T-cell (primary cell): ENCODE data around the gene MICA. TPM values are rescaled to one million over a fixed set of nuclear protein-coding genes. Genes with fewer than 3 reads are reported as not detected.

Experiments used
- ATAC-seq, 4 experiments: fragments of 200-7000 bp in 3 of 4; fragments of 150-1000 bp in 1 of 4; cut with Tn5 transposase; replicated peaks in 1 of 4; 1 replicate in 3 of 4; 2 replicates in 1 of 4; pipeline ENCODE4 v1.10.0; 2021; ENCODE audit warnings: moderate library complexity in 3 of 4, mild to moderate bottlenecking in 2 of 4, moderate number of reproducible peaks in 1 of 4
- CTCF ChIA-PET, 2 donors: fragments of 300-600 bp; sonication (Branson Sonifier 250); formaldehyde crosslinking; loops; one replicate each; lab custom pipeline; 2022; ENCODE audit warnings: antibody characterized with exemption in 2 of 2; lab: Charles Lee
- POLR2A ChIA-PET, 2 donors: fragments of 300-600 bp; sonication (Branson Sonifier 250); formaldehyde crosslinking; loops; one replicate each; lab custom pipeline; 2022; ENCODE audit warnings: antibody characterized with exemption in 2 of 2; lab: Charles Lee
- DNase-seq, 35 experiments: peaks; one replicate each; pipeline versions ENCODE4 v3.0.0 to v3.0.0-alpha.2; 2013 to 2023
- H3K27ac ChIP-seq: one replicate; pipeline ENCODE4 v1.5.1; 2013; ENCODE audit warnings: low read length
- H3K27me3 ChIP-seq, 2 experiments: replicated peaks in 1 of 2; 1 replicate in 1 of 2; 2 replicates in 1 of 2; pipeline versions ENCODE4 v1.6.1 to v1.7.0; 2013; ENCODE audit warnings: low read length in 1 of 2, mixed read lengths in 1 of 2; ENCODE audit not compliant: control insufficient read depth in 2 of 2, insufficient read depth in 2 of 2; ENCODE audit errors: extremely low read depth in 1 of 2
- H3K36me3 ChIP-seq, 2 donors: 1 replicate in 1 of 2; 2 replicates in 1 of 2; pipeline versions ENCODE4 v1.6.1 to v1.7.0; 2013; ENCODE audit warnings: low read length in 1 of 2; ENCODE audit not compliant: control insufficient read depth in 2 of 2, insufficient read depth in 1 of 2; ENCODE audit errors: extremely low read depth in 1 of 2
- H3K4me1 ChIP-seq, 2 experiments: 1 replicate in 1 of 2; 2 replicates in 1 of 2; pipeline versions ENCODE4 v1.6.1 to v1.7.0; 2013; ENCODE audit warnings: low read length in 2 of 2, mixed read lengths in 1 of 2; ENCODE audit not compliant: insufficient read depth in 2 of 2, control insufficient read depth in 1 of 2; ENCODE audit errors: extremely low read depth in 1 of 2
- H3K4me3 ChIP-seq, 2 donors: 1 replicate in 1 of 2; 2 replicates in 1 of 2; pipeline versions ENCODE4 v1.5.1 to v1.7.0; 2013; ENCODE audit warnings: mild to moderate bottlenecking in 2 of 2, low read length in 1 of 2, moderate library complexity in 1 of 2; ENCODE audit not compliant: control insufficient read depth in 1 of 2; ENCODE audit errors: extremely low read depth in 1 of 2
- H3K9me3 ChIP-seq: 2 replicates; pipeline ENCODE4 v1.7.0; 2013
- H3K27ac Mint-ChIP-seq, 2 donors: one replicate each; pipeline ENCODE4 v1.8.0; 2020 to 2021; ENCODE audit warnings: mild to moderate bottlenecking in 2 of 2, mixed read lengths in 2 of 2
- H3K27me3 Mint-ChIP-seq, 2 donors: one replicate each; pipeline ENCODE4 v1.8.0; 2021 to 2022; ENCODE audit warnings: mixed read lengths in 2 of 2
- H3K36me3 Mint-ChIP-seq: one replicate; pipeline ENCODE4 v1.8.0; 2021; ENCODE audit warnings: mixed read lengths
- H3K4me1 Mint-ChIP-seq, 3 donors: one replicate each; pipeline ENCODE4 v1.8.0; 2020 to 2022; ENCODE audit warnings: mixed read lengths in 3 of 3, mild to moderate bottlenecking in 1 of 3
- H3K4me3 Mint-ChIP-seq, 3 donors: one replicate each; pipeline ENCODE4 v1.8.0; 2020 to 2022; ENCODE audit warnings: mild to moderate bottlenecking in 3 of 3, mixed read lengths in 3 of 3, moderate library complexity in 3 of 3
- H3K9me3 Mint-ChIP-seq, 3 donors: one replicate each; pipeline ENCODE4 v1.8.0; 2020 to 2022; ENCODE audit warnings: mixed read lengths in 3 of 3
- WGBS: methylation state at CpG from one replicate; pipeline ENCODE4 v1.1.5; 2013; ENCODE audit warnings: missing lambda C conversion rate; ENCODE audit not compliant: insufficient coverage; 5-methylcytosine and 5-hydroxymethylcytosine counted together
- total RNA-seq, 35 experiments: library from RNA in 6 of 35; stranded (reverse) in 6 of 35; fragments of 120-200 nt in 1 of 35; gene quantifications; one replicate each; pipeline versions ENCODE4 v1.2.1 to v1.2.4 and lab custom pipeline; 2013 to 2026

MICA gene
- total RNA-seq, 5 donors from 2014 or later (not counting 1 experiment from before 2014, with no cell fraction given) = 5.5 to 24.0 (median 14.9) TPM

- Mint-ChIP-seq H3K9me3 (peaks cover 0 to 3% (median 3%) of the 10 kb centered on the region in 3 donors), H3K27me3 (no peaks in the 10 kb centered on the region), H3K27ac (peak within 1 kb of the TSS; percentile 100), H3K4me3 (peak within 1 kb of the TSS; percentile 96 to 99 (median 99)), H3K36me3 (peaks cover 49% of the 10 kb centered on the region), H3K4me1 (peaks cover 54 to 67% (median 62%) of the 10 kb centered on the region in 3 donors)
- Histone ChIP-seq H3K9me3 (no peaks in the 10 kb centered on the region), H3K4me3 (peak within 1 kb of the TSS; percentile 83 to 99), H3K4me1 (peaks cover 28 to 47% of the 10 kb centered on the region in 2 experiments), H3K36me3 (peaks cover 2 to 29% of the 10 kb centered on the region in 2 donors), H3K27me3 (no peaks in the 10 kb centered on the region), H3K27ac (peak within 1 kb of the TSS; percentile 100)
- ChIA-PET POLR2A (interaction anchor here in 1 of 2 donors (0.7 kb wide), 1 partner anchor 147 kb away, joined by 4 read pairs; no protein-coding TSS in a partner anchor), CTCF (no interaction called here)
- peak in 34 of 35 experiments; percentile 40 to 98 (median 81) for DNase-seq
- peak; percentile 82 to 86 (median 84) for ATAC-seq
- WGBS = 0% methylated on average over 32 of the region's 39 CpGs
These were observed 46.4 kb upstream of the MICA start, which contains the start of gene HLA-B for GRCh38 chr6:31356946-31357466. TSS of gene HLA-B (minus strand) at chr6:31357179. CDS start at chr6:31357158, 21 bp downstream.

GRCh38 chr6:31357886-31358285 is 45.5 kb upstream of the MICA start:
- Histone ChIP-seq H3K9me3 (no peaks in the 10 kb centered on the region), H3K4me3 (peak overlapping the region in 1 of 2 donors; percentile 99), H3K4me1 (peaks cover 26 to 38% of the 10 kb centered on the region in 2 experiments), H3K27ac (peak overlapping the region; percentile 100), H3K36me3 (peaks cover 2 to 29% of the 10 kb centered on the region in 2 donors), H3K27me3 (no peaks in the 10 kb centered on the region)
- Mint-ChIP-seq H3K27me3 (no peaks in the 10 kb centered on the region), H3K4me1 (peaks cover 45 to 58% (median 53%) of the 10 kb centered on the region in 3 donors), H3K4me3 (peak overlapping the region; percentile 96 to 99 (median 99)), H3K36me3 (peaks cover 46% of the 10 kb centered on the region), H3K9me3 (peaks cover 0 to 3% (median 3%) of the 10 kb centered on the region in 3 donors), H3K27ac (peak overlapping the region; percentile 100)
- ATAC-seq (no peak), DNase-seq (no peak)
- CTCF ChIA-PET = interaction anchor here in 1 of 2 donors (0.6 kb wide), 1 partner anchor 32 kb away, joined by 3 read pairs; no protein-coding TSS in a partner anchor
- POLR2A ChIA-PET = interaction anchor here in 1 of 2 donors (0.7 kb wide), 1 partner anchor 148 kb away, joined by 4 read pairs; no protein-coding TSS in a partner anchor
- 6% methylated on average over 3 of the region's 6 CpGs for WGBS

GRCh38 chr6:31358302-31358701 is 45.1 kb upstream of the MICA start:
- Histone ChIP-seq H3K27me3 (no peaks in the 10 kb centered on the region), H3K27ac (peak overlapping the region; percentile 100), H3K36me3 (peaks cover 2 to 28% of the 10 kb centered on the region in 2 donors), H3K4me3 (peak overlapping the region in 1 of 2 donors; percentile 99), H3K9me3 (no peaks in the 10 kb centered on the region), H3K4me1 (peaks cover 25 to 34% of the 10 kb centered on the region in 2 experiments)
- WGBS = no CpG with 5 or more reads among the region's 4 CpGs
- H3K4me1 Mint-ChIP-seq = peaks cover 41 to 54% (median 51%) of the 10 kb centered on the region in 3 donors
- ChIA-PET POLR2A (interaction anchor here in 1 of 2 donors (0.6 kb wide), 1 partner anchor 1797 kb away, joined by 5 read pairs; no protein-coding TSS in a partner anchor), CTCF (interaction anchor here in 1 of 2 donors (0.6 to 1.1 kb wide), 2 partner anchors 10 to 161 kb away, joined by 3 to 9 read pairs; no protein-coding TSS in a partner anchor)
- peaks cover 0 to 3% (median 3%) of the 10 kb centered on the region in 3 donors for H3K9me3 Mint-ChIP-seq
- DNase-seq (no peak), ATAC-seq (no peak)
- H3K4me3 Mint-ChIP-seq = peak overlapping the region; percentile 96 to 99 (median 99)
- peaks cover 43% of the 10 kb centered on the region for H3K36me3 Mint-ChIP-seq
- H3K27me3 Mint-ChIP-seq = no peaks in the 10 kb centered on the region
- H3K27ac Mint-ChIP-seq = peak overlapping the region; percentile 100

- H3K27me3 Mint-ChIP-seq = no peaks in the 10 kb centered on the region
- ChIA-PET POLR2A (interaction anchor here (0.5 to 0.6 kb wide), 2 partner anchors 161 to 183 kb away, joined by 3 to 6 read pairs; no protein-coding TSS in a partner anchor), CTCF (interaction anchor here in 1 of 2 donors (0.6 to 1.1 kb wide), 2 partner anchors 11 to 153 kb away, joined by 4 to 9 read pairs; no protein-coding TSS in a partner anchor)
- H3K4me1 Mint-ChIP-seq = peaks cover 39 to 50% (median 41%) of the 10 kb centered on the region in 3 donors
- Histone ChIP-seq H3K27ac (peak overlapping the region; percentile 100), H3K9me3 (no peaks in the 10 kb centered on the region), H3K4me1 (peaks cover 14 to 22% of the 10 kb centered on the region in 2 experiments), H3K36me3 (peaks cover under 1 to 16% of the 10 kb centered on the region in 2 donors), H3K27me3 (no peaks in the 10 kb centered on the region), H3K4me3 (no peak overlapping the region)
- H3K4me3 Mint-ChIP-seq = peak overlapping the region in 1 of 3 donors; percentile 96
- peaks cover 0 to 3% (median 3%) of the 10 kb centered on the region in 3 donors for H3K9me3 Mint-ChIP-seq
- H3K36me3 Mint-ChIP-seq = peaks cover 30% of the 10 kb centered on the region
- ATAC-seq (no peak), DNase-seq (no peak)
- H3K27ac Mint-ChIP-seq = peak overlapping the region; percentile 70 to 100
- 100% methylated on average over 1 of the region's 1 CpG for WGBS
These were observed 43.8 kb upstream of the MICA start for GRCh38 chr6:31359581-31359980.

- Mint-ChIP-seq H3K4me1 (peaks cover 38 to 56% (median 42%) of the 10 kb centered on the region in 3 donors), H3K27ac (no peak overlapping the region), H3K36me3 (peaks cover 11% of the 10 kb centered on the region), H3K4me3 (no peak overlapping the region), H3K9me3 (peaks cover 0 to 3% (median 3%) of the 10 kb centered on the region in 3 donors), H3K27me3 (peaks cover under 1 to 7% of the 10 kb centered on the region in 2 donors)
- CTCF ChIA-PET = no interaction called here
- Histone ChIP-seq H3K4me1 (peaks cover 4 to 16% of the 10 kb centered on the region in 2 experiments), H3K27me3 (peaks cover 1 to 9% of the 10 kb centered on the region in 2 experiments), H3K4me3 (no peak overlapping the region), H3K27ac (no peak overlapping the region), H3K9me3 (no peaks in the 10 kb centered on the region), H3K36me3 (no peaks in the 10 kb centered on the region)
- DNase-seq (no peak), ATAC-seq (no peak)
- WGBS = no CpG with 5 or more reads among the region's 5 CpGs
- POLR2A ChIA-PET = no interaction called here
These were observed 40.6 kb upstream of the MICA start for GRCh38 chr6:31362751-31363150.

DNA sequence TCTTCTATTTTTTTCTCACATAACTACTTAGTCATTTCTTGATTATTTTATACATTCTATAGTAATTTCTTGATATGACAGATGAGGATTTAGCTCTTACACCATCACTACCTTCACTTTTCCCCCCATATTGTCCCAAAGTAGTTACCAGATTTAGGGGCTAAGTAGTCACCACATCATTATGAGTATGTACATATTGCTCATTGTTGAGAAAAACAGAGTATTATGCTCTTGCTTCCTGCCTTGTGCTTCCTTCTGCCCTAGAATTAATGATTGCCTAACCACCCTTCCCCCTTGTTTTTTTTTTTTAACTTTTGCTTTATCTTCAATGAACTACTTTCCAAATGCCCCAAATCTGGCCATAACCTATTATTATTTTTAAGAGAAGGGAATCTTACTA is 39.6 kb upstream of the MICA start:
- H3K36me3 Mint-ChIP-seq = peaks cover 11% of the 10 kb centered on the region
- peaks cover 11 to 13% of the 10 kb centered on the region in 2 donors for H3K27me3 Mint-ChIP-seq
- Histone ChIP-seq H3K27ac (no peak overlapping the region), H3K27me3 (peaks cover 2 to 9% of the 10 kb centered on the region in 2 experiments), H3K4me3 (no peak overlapping the region), H3K4me1 (peaks cover 2 to 12% of the 10 kb centered on the region in 2 experiments), H3K36me3 (no peaks in the 10 kb centered on the region), H3K9me3 (no peaks in the 10 kb centered on the region)
- H3K4me1 Mint-ChIP-seq = peaks cover 27 to 47% (median 33%) of the 10 kb centered on the region in 3 donors
- ChIA-PET POLR2A (no interaction called here), CTCF (interaction anchor here in 1 of 2 donors (0.6 to 1.6 kb wide), 3 partner anchors 167 to 389 kb away, joined by 3 read pairs; partner anchors contain the start of gene PSORS1C2)
- no peak for DNase-seq
- peaks cover 0 to 3% (median 3%) of the 10 kb centered on the region in 3 donors for H3K9me3 Mint-ChIP-seq
- no peak overlapping the region for H3K4me3 Mint-ChIP-seq
- peak overlapping the region in 1 of 2 donors; percentile 47 for H3K27ac Mint-ChIP-seq
- no peak for ATAC-seq
